ENCODE results near the gene ATXN7. TPM values are rescaled to one million over a fixed set of nuclear protein-coding genes. Genes with fewer than 3 reads are reported as not detected.

Gene ATXN7
- total RNA-seq, 1 experiment from 2014 or later, result 36.7 TPM

- Mint-ChIP-seq H3K9me3 (ENCODE audit: unreplicated experiment) (peaks cover 3% of the 10 kb centered on the region), H3K4me1 (ENCODE audit: insufficient read depth, unreplicated experiment) (peaks cover 8% of the 10 kb centered on the region), H3K4me3 (ENCODE audit: unreplicated experiment) (no peak overlapping the region), H3K27ac (ENCODE audit: low read depth, unreplicated experiment) (no peak overlapping the region), H3K36me3 (ENCODE audit: insufficient read depth, unreplicated experiment) (no peaks in the 10 kb centered on the region), H3K27me3 (ENCODE audit: insufficient read depth, unreplicated experiment) (peaks cover 30% of the 10 kb centered on the region)
- ChIA-PET POLR2A (interaction anchor here (0.5 to 0.7 kb wide), 2 partner anchors 30 to 181 kb away, joined by 3 read pairs; no protein-coding TSS in a partner anchor), CTCF (interaction anchor here (0.5 to 8.9 kb wide), 17 partner anchors 9 to 1459 kb away, joined by 3 to 130 read pairs (median 4); no protein-coding TSS in a partner anchor)
- no peak for TF ChIP-seq CTCF (IDR thresholded peaks at IDR 0.05; ENCODE audit: unreplicated experiment)
- no TSS peak for BruUV-seq (replicated peaks)
- intact Hi-C loops (cut with micrococcal nuclease), result no loop called here
- no peak for DNase-seq (ENCODE audit: unreplicated experiment)
These were observed 165.6 kb downstream of the ATXN7 start for GRCh38 chr3:64029287-64029686.

GRCh38 chr3:64030741-64031140, 167.1 kb downstream of the ATXN7 start:
- peaks cover 30% of the 10 kb centered on the region for H3K27me3 Mint-ChIP-seq (ENCODE audit: insufficient read depth, unreplicated experiment)
- H3K27ac Mint-ChIP-seq (ENCODE audit: low read depth, unreplicated experiment), result no peak overlapping the region
- BruUV-seq (replicated peaks), result no TSS peak
- peak overlapping the region; percentile 65 for H3K4me3 Mint-ChIP-seq (ENCODE audit: unreplicated experiment)
- H3K4me1 Mint-ChIP-seq (ENCODE audit: insufficient read depth, unreplicated experiment), result peaks cover 8% of the 10 kb centered on the region
- peaks cover 8% of the 10 kb centered on the region for H3K9me3 Mint-ChIP-seq (ENCODE audit: unreplicated experiment)
- POLR2A ChIA-PET, result interaction anchor here (0.9 kb wide), 1 partner anchor 237 kb away, joined by 3 read pairs; no protein-coding TSS in a partner anchor
- no peaks in the 10 kb centered on the region for H3K36me3 Mint-ChIP-seq (ENCODE audit: insufficient read depth, unreplicated experiment)
- intact Hi-C loops (cut with micrococcal nuclease), result loop anchor here (1.0 to 5.0 kb wide), 5 partner anchors 132 to 454 kb away; no protein-coding TSS in a partner anchor
- TF ChIP-seq CTCF (IDR thresholded peaks at IDR 0.05; ENCODE audit: unreplicated experiment), result peak; percentile 86
- peak; percentile 75 for DNase-seq (ENCODE audit: unreplicated experiment)
- CTCF ChIA-PET, result interaction anchor here (0.5 to 8.9 kb wide), 54 partner anchors 8 to 488 kb away, joined by 3 to 130 read pairs (median 4); no protein-coding TSS in a partner anchor

- no peaks in the 10 kb centered on the region for H3K36me3 Mint-ChIP-seq (ENCODE audit: insufficient read depth, unreplicated experiment)
- no TSS peak for BruUV-seq (replicated peaks)
- no peak for TF ChIP-seq CTCF (IDR thresholded peaks at IDR 0.05; ENCODE audit: unreplicated experiment)
- H3K27me3 Mint-ChIP-seq (ENCODE audit: insufficient read depth, unreplicated experiment), result peaks cover 30% of the 10 kb centered on the region
- no peak overlapping the region for H3K4me3 Mint-ChIP-seq (ENCODE audit: unreplicated experiment)
- H3K27ac Mint-ChIP-seq (ENCODE audit: low read depth, unreplicated experiment), result peak overlapping the region; percentile 65
- intact Hi-C loops (cut with micrococcal nuclease), result loop anchor here (5.0 kb wide), 1 partner anchor 130 kb away; no protein-coding TSS in a partner anchor
- H3K9me3 Mint-ChIP-seq (ENCODE audit: unreplicated experiment), result peaks cover 8% of the 10 kb centered on the region
- CTCF ChIA-PET, result interaction anchor here (0.6 to 8.9 kb wide), 31 partner anchors 13 to 456 kb away, joined by 3 to 130 read pairs (median 4); no protein-coding TSS in a partner anchor
- peaks cover 8% of the 10 kb centered on the region for H3K4me1 Mint-ChIP-seq (ENCODE audit: insufficient read depth, unreplicated experiment)
- no peak for DNase-seq (ENCODE audit: unreplicated experiment)
- POLR2A ChIA-PET, result interaction anchor here (0.8 kb wide), 1 partner anchor 234 kb away, joined by 3 read pairs; no protein-coding TSS in a partner anchor
These were observed 168.2 kb downstream of the ATXN7 start for GRCh38 chr3:64031540-64032508.

GRCh38 chr3:64033069-64033468, 169.4 kb downstream of the ATXN7 start:
- intact Hi-C loops (cut with micrococcal nuclease), result loop anchor here (5.0 kb wide), 1 partner anchor 129 kb away; no protein-coding TSS in a partner anchor
- H3K27me3 Mint-ChIP-seq (ENCODE audit: insufficient read depth, unreplicated experiment), result peaks cover 20% of the 10 kb centered on the region

More at GRCh38 chr3:64033069-64033468, 169.4 kb downstream of the ATXN7 start:
- Mint-ChIP-seq H3K4me3 (ENCODE audit: unreplicated experiment) (no peak overlapping the region), H3K9me3 (ENCODE audit: unreplicated experiment) (peaks cover 8% of the 10 kb centered on the region), H3K27ac (ENCODE audit: low read depth, unreplicated experiment) (no peak overlapping the region), H3K36me3 (ENCODE audit: insufficient read depth, unreplicated experiment) (no peaks in the 10 kb centered on the region), H3K4me1 (ENCODE audit: insufficient read depth, unreplicated experiment) (peaks cover 8% of the 10 kb centered on the region)
- DNase-seq (ENCODE audit: unreplicated experiment), result no peak
- ChIA-PET POLR2A (no interaction called here), CTCF (interaction anchor here (0.6 to 8.9 kb wide), 5 partner anchors 10 to 451 kb away, joined by 4 to 130 read pairs (median 8); partner anchors contain the start of gene PSMD6)
- TF ChIP-seq CTCF (IDR thresholded peaks at IDR 0.05; ENCODE audit: unreplicated experiment), result no peak
- BruUV-seq (replicated peaks), result no TSS peak

All from MCF 10A (cell line).